Measurements from ENCODE around the gene IBA57. TPM values are rescaled to one million over a fixed set of nuclear protein-coding genes. Genes with fewer than 3 reads are reported as not detected.
A peak's percentile ranks its signal among the peaks of the same experiment; 100 is the strongest.

IBA57 gene
- total and polyA plus RNA-seq, 2 of the 8 experiments (the other 6 are each of a cell fraction or from before 2014, with no cell fraction given), result 2.6 to 5.9 TPM

- Histone ChIP-seq H3K36me3 (ENCODE audit: control insufficient read depth in 2 of 4, insufficient read depth in 4 of 4, low read length in 3 of 4) (peaks cover 0 to 11% (median 0%) of the 10 kb centered on the region in 4 experiments; a peak in 3 of 8 replicates), H3K4ac (replicated peaks; ENCODE audit: insufficient read length, low read depth, low read length) (no peak overlapping the region), H3K14ac (ENCODE audit: insufficient read length) (no peak overlapping the region), H3K9me3 (ENCODE audit: insufficient read depth in 2 of 2, low read depth in 1 of 2, low read length in 1 of 2) (no peaks in the 10 kb centered on the region), H3K4me2 (ENCODE audit: insufficient read depth in 1 of 2, low read depth in 2 of 2, low read length in 2 of 2) (peak overlapping the region; percentile 76 to 97), H3K79me1 (ENCODE audit: low read depth, low read length) (no peaks in the 10 kb centered on the region), H4K5ac (ENCODE audit: insufficient read length, low read depth, low read length) (no peak overlapping the region), H2BK15ac (ENCODE audit: low read length) (no peak overlapping the region), H2BK20ac (ENCODE audit: low read length) (no peak overlapping the region), H3K23me2 (ENCODE audit: low read depth, low read length) (peaks cover 15% of the 10 kb centered on the region), H2BK120ac (replicated peaks; ENCODE audit: low read depth, low read length) (no peak overlapping the region), H3K23ac (ENCODE audit: insufficient read length) (no peak overlapping the region), H3K79me2 (ENCODE audit: control insufficient read depth in 1 of 2, insufficient read depth in 2 of 2, low read length in 2 of 2) (no peaks in the 10 kb centered on the region), H3K9ac (replicated peaks in 1 of 4; ENCODE audit: extremely low read depth in 1 of 4, low read depth in 3 of 4, low read length in 3 of 4) (no peak overlapping the region), H3K56ac (replicated peaks; ENCODE audit: insufficient read length, low read depth, low read length) (no peak overlapping the region), H3K27ac (ENCODE audit: low read depth, low read length) (no peak overlapping the region), H3K27me3 (replicated peaks in 1 of 4; ENCODE audit: control insufficient read depth in 3 of 4, extremely low read depth in 1 of 4, insufficient read depth in 3 of 4, low read length in 3 of 4) (peaks cover 2 to 21% (median 13%) of the 10 kb centered on the region in 4 experiments; a peak in 6 of 7 replicates), H3K4me3 (ENCODE audit: extremely low read depth in 1 of 4, insufficient read depth in 2 of 4, low read depth in 3 of 4, low read length in 4 of 4) (peak overlapping the region; percentile 46 to 97 (median 52); a peak in 5 of 8 replicates), H4K20me1 (replicated peaks in 1 of 2; ENCODE audit: control insufficient read depth in 1 of 2, insufficient read depth in 2 of 2, low read length in 2 of 2) (peaks cover 2 to 16% of the 10 kb centered on the region in 2 experiments), H2BK12ac (ENCODE audit: low read depth, low read length) (no peak overlapping the region), H4K91ac (replicated peaks; ENCODE audit: insufficient read length, low read length) (no peak overlapping the region), H4K8ac (ENCODE audit: extremely low read depth, insufficient read depth, low read length) (peak overlapping the region; percentile 51; the same call in 1 of the 2 replicates), H2AK5ac (ENCODE audit: low read depth, low read length) (no peak overlapping the region), H2AFZ (ENCODE audit: low read length) (peak overlapping the region; percentile 88; the same call in 1 of the 2 replicates), H3K4me1 (replicated peaks in 1 of 4; ENCODE audit: control insufficient read depth in 3 of 4, insufficient read depth in 4 of 4, low read length in 3 of 4) (peaks cover 0 to 7% (median 4%) of the 10 kb centered on the region in 4 experiments; a peak in 5 of 7 replicates), H3K18ac (ENCODE audit: extremely low read depth, low read length) (no peak overlapping the region), H2BK5ac (ENCODE audit: low read depth, low read length) (no peak overlapping the region)
- CTCF ChIA-PET (ENCODE audit: partially characterized antibody), result interaction anchor here (0.6 to 1.8 kb wide), 4 partner anchors 10 to 447 kb away, joined by 3 to 7 read pairs (median 4); no protein-coding TSS in a partner anchor
- TF ChIP-seq ASH2L (IDR thresholded peaks at IDR 0.05; ENCODE audit: low read length) (no peak), SP2 (IDR thresholded peaks at IDR 0.05; ENCODE audit: low read length) (no peak), MAX (IDR thresholded peaks at IDR 0.05) (peak; percentile 45), SIN3A (conservative IDR thresholded peaks at IDR 0.05 in 1 of 2, IDR thresholded peaks at IDR 0.05 in 1 of 2; ENCODE audit: low read depth in 1 of 2, low read length in 2 of 2) (0 out of 4 replicates have a peak, but pooled peaks of 1 of the 2 experiments have one; percentile 11), EZH2 (IDR thresholded peaks at IDR 0.05; ENCODE audit: low read depth, low read length, severe bottlenecking) (peak; percentile 37)
- DNase-seq (ENCODE audit: low read depth in 1 of 2, low spot score in 2 of 2), result peak in 1 of 2 experiments; percentile 60
- no peak for FAIRE-seq
- POLR2A ChIA-PET (ENCODE audit: partially characterized antibody), result interaction anchor here (1.0 to 2.4 kb wide), 9 partner anchors 12 to 246 kb away, joined by 3 to 10 read pairs (median 3); partner anchors contain the start of genes ARF1 and IBA57
- 71% methylated on average over 70 of the region's 96 CpGs; no CpG with 5 or more reads in 1 of the 2 experiments for WGBS, 2 experiments (ENCODE audit: extremely low coverage in 1 of 2, insufficient coverage in 1 of 2, insufficient read length in 1 of 2, insufficient replicate concordance in 2 of 2, low coverage in 1 of 2, low lambda C conversion rate in 2 of 2, missing lambda C conversion rate in 1 of 2)
Observed at GRCh38 chr1:228211531-228212414, 46.2 kb downstream of the IBA57 start.
